SK-N-MC (cell line): ENCODE measurements around the gene ITGA2B.

ENCODE experiments used
- EZH2 ChIP-seq: fragments of 200-600 bp; sonication (generic); IDR thresholded peaks from one replicate; pipeline ENCODE4 v1.6.1; 2017; ENCODE audit warnings: antibody characterized with exemption
- FOXP2 ChIP-seq: optimal IDR thresholded peaks from 2 replicates; pipeline ENCODE3; 2011; ENCODE audit warnings: mild to moderate bottlenecking, moderate library complexity; ENCODE audit not compliant: insufficient read depth; ENCODE audit errors: extremely low read length, control extremely low read depth
- POLR2AphosphoS5 ChIP-seq: IDR thresholded peaks from 2 replicates; pipeline ENCODE4 v1.6.1; 2012; ENCODE audit warnings: mild to moderate bottlenecking, low read depth, low read length, borderline replicate concordance

DNA sequence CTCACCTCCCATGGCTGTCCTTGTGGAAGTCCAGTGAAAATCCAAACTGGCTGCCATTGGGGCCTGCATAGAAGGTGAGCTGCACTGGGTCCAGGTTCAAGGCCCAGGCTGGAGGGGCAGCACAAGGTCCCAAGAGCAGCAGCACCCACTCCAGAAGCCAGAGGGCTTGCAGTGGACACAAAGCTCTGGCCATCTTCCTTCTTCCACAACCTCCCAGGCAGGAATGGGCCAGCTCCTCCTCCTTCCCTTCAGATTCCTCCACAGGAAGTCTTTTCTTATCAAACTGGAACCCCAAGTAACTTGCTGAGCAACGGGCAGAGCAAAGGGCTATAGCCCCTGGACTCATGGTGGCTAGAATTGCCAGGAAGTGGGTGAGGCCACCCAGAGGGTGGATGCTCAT lies at the start of gene ITGA2B:
- TF ChIP-seq POLR2AphosphoS5 = no peak
- TF ChIP-seq EZH2 = no peak
- no peak for TF ChIP-seq FOXP2
